NCI-H146 treated with DMSO at 0.1 percent for 48 hours (cell line): ENCODE measurements around the gene ZNF470.

ENCODE experiments used
- DNase-seq: peaks from one replicate; lab custom pipeline; 2025; ENCODE audit not compliant: unreplicated experiment; lab: John Stamatoyannopoulos, UW

Gene ZNF470

DNA sequence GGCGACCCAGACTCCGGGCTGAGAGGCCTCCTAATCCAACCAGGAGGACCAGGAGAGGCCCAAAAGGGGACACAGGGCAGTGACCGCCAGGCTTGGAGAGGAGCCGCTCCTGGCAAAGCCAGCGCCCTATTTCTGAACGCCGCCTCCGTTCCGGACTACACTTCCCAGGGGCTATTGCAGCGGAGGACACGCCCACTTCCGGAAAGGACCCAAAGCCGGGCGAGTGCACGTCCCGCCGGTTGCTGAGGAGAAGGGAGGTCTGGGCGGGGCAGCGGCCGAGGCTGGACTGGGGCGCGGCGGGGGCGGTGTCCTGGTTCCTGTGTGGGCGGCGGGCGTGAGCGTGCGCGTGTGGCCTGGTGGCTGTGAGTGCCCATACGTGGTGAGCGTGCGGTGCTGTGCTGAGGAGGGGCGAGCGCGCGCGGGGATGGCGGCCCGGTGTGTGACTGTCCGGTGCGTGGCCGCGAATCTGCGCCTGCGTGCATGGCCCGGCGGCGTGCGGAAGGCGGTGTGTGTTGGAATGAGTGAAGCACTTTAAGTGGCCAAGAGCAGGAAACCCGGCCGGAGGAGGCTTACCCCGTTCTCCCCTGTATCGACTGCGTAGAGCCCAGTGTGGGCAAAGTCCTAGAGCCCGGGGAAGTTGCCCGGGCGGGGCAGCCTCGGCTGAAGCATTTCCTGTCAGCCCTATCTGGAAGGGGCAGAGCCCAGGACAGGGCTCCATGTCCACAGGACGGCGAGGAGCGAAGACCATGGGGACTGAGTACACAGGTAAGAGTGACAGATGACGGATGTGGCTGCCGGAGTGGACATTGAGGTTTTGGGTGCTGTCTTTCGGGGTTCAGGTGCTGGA lies at the start of gene ZNF470:
TSS of gene ZNF470 (plus strand) at position 195 of the 847 bp plus-strand sequence. CDS start 2,844 bp downstream, outside the sequence.
- DNase-seq, result peak; percentile 92

DNA sequence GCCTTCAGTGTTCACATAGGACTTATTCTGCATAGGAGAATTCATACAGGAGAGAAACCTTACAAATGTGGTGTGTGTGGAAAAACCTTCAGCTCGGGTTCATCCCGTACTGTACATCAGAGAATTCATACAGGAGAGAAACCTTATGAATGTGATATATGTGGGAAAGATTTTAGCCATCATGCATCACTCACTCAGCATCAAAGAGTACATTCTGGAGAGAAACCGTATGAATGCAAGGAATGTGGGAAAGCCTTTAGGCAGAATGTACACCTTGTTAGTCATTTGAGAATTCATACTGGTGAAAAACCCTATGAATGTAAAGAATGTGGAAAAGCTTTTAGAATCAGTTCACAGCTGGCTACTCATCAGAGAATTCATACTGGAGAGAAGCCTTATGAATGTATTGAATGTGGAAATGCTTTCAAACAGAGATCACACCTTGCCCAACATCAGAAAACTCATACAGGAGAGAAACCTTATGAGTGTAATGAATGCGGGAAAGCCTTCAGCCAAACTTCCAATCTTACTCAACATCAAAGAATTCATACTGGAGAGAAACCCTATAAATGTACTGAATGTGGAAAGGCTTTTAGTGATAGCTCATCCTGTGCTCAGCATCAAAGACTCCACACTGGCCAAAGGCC lies 41.9 kb upstream of the ZNF470 start:
- no peak for DNase-seq

DNA sequence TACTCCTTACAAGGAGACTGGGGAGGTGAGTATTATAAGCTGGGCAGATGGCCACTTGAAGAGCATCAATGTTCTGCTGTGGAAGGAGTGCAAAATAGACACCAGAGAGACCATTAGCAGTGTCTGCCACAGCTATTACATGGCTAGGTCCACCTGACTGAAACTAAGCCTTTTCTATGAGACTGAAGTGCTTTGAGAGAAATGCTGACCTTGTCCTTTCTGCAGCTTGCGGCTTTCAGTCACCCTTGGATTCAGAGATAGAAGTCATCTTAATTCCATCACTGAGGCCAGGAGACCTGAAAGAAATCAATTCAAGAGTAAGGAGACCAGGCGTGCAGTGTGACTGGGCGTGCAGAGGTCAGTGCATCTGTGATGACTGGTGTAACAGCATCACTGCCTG lies 29.8 kb upstream of the ZNF470 start:
- no peak for DNase-seq

DNA sequence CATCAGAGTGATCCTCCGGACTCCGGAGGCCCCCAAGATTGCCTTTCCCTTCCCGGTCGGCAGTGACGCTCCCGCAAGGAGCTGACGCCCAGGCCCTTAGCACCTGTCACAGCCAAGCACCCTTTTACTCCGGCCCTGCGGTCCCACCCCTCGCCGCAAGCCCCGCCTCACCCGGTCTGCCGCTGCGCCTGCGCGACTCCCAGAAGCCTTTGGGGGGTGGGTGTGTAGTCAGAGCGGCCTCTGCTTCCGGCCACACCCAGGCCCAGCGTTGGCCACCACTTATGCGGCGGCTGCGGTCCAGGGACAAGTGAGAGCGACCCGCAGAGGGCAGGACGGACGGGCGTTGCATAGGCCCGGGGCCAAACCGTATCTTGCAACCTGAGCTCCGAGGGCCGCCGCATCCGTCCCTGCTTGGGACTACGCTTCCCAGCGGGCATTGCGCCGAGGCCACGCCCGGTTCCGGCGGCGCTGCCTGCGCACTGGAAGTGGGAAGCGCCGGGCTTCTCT lies 29.0 kb upstream of the ZNF470 start:
- peak; percentile 88 for DNase-seq

DNA sequence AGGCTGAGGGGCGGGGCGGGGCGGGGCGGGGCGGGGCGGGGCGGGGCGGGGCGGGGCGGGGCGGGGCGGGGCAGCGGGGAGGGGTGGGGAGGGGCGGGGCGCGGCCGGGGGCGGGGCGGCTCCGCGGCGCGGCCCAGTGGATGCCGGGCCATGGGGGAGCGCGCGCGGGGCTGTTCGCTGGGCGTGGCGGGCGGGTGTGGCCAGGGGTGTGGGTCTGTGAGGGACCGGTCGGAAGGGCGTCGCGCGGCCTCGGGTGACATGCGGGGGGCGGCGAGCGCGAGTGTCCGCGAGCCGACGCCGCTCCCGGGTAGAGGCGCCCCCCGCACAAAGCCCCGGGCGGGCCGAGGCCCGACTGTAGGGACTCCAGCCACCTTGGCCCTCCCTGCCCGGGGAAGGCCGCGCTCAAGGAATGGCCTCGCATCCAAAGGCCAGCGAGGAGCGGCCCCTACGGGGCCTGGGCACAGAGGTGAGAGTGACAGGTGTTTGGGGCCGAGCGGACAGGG lies 28.5 kb upstream of the ZNF470 start, which contains the start of gene ZFP28:
TSS of gene ZFP28 (plus strand) at position 188 of the 503 bp plus-strand sequence. CDS start at position 259, 71 bp downstream.
- DNase-seq, result peak; percentile 69

DNA sequence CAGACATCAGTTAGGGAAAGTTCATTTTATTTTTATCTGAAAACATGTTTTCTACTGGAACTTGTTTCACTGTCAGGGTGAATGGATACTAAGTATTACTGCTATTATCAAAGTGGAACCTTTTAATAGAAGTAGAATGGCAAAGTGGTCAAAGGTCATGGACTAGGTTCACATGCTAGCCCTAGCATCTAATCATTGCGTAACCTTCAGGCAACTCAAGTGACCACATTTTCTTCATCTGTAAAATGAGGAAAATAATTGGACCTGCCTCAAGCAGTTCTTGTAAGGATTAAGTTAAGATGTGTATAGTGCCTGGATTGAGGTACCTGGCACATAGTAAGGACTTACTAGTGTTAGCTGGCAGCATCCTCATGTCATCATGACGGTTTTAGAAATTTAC lies 23.5 kb upstream of the ZNF470 start:
- DNase-seq, result no peak

DNA sequence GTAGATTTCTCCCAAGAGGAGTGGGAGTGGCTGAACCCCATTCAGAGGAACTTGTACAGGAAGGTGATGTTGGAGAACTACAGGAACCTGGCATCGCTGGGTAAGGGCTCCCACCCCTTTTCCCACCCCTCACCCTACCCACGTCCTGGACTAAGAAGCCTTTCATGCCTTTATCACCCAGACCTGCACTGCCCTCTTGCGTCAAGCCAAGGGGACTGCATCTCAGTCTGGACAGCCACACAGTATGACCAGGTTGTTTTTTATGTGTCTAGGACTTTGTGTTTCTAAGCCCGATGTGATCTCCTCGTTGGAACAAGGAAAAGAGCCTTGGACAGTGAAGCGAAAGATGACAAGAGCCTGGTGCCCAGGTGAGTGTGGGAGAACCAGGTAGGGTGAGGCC lies 19.7 kb upstream of the ZNF470 start:
- DNase-seq, result no peak

DNA sequence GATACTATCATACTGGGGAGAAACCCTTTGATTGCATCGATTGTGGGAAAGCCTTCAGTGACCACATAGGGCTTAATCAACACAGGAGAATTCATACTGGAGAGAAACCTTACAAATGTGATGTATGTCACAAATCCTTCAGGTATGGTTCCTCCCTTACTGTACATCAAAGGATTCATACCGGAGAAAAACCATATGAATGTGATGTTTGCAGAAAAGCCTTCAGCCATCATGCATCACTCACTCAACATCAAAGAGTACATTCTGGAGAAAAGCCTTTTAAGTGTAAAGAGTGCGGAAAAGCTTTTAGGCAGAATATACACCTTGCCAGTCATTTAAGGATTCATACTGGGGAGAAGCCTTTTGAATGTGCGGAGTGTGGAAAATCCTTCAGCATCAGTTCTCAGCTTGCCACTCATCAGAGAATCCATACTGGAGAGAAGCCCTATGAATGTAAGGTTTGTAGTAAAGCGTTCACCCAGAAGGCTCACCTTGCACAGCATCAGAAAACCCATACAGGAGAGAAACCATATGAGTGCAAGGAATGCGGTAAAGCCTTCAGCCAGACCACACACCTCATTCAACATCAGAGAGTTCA lies 12.9 kb upstream of the ZNF470 start:
- no peak for DNase-seq

DNA sequence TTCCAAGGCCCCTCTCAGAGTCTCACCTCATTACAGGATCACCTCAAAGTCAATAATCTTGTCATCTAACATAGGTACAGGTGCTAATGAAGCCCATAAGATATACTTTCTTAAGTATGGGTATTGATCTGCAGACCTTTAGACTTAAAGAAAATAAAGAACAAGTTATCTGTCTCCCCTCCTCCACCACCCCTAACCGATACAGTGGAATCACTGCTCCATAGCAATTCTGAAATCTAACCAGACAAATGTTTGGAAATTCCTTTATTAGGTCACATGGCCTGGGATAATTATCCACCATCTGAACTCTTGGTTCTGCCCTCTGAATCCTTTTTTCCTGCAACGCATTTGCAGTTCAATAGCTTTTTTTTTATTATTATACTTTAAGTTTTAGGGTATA lies 4.5 kb upstream of the ZNF470 start:
- no peak for DNase-seq

DNA sequence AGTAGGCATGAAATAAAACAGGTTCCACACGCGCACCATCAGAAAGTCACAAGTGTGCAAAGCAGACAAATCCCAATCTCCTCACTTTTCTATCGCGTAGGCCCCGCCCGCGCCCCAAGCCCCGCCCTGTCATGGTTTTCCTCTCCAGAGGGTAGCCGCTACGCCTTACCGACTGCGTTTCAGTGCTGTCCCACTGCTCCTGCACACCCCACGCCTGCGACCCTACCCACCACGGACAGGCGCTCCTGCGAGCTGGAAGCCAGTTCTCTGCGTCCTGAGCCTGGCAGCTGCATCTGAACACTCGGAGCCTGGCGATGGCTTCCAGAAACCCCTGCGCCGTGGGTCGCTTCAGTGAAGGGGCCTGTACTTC lies 379 bp upstream of the ZNF470 start:
- peak; percentile 44 for DNase-seq

DNA sequence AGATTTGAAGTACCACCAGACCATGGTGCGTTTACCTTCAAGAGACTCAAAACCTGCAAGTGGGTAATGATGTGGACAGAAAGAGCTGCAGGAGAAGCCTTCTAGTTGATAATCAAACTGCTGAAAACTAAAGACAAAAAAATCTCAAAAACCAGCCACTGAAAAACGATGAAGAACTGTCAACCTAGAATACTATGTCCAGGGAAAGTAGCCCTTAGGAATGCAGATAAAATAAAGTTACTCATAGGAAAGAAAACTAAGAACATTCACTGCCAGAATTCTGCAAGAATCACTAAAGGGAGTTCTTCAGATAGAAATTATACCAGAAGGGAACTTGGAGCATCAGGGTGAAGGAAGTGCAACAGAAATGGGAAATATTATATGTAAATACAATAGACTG lies 5.3 kb downstream of the ZNF470 start:
- no peak for DNase-seq

DNA sequence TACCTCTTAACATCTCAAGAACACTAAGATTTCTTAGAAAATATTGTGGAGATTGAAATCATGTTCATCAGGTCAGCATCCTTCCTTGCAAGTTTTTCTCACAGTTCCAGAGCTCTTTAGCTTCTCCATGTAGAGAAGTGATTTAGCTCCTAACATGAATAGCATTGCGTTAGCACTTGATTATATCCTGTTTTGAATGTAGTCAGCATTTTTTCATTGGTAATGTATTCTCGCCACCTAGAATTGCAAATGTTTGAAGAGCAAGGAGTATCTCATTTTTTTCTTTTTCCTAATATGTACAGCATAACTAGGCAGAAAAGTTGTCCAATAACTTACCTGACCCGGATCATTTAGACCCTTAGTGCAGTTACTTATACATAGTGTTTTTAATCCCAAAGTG lies 6.6 kb downstream of the ZNF470 start:
- DNase-seq, result no peak

DNA sequence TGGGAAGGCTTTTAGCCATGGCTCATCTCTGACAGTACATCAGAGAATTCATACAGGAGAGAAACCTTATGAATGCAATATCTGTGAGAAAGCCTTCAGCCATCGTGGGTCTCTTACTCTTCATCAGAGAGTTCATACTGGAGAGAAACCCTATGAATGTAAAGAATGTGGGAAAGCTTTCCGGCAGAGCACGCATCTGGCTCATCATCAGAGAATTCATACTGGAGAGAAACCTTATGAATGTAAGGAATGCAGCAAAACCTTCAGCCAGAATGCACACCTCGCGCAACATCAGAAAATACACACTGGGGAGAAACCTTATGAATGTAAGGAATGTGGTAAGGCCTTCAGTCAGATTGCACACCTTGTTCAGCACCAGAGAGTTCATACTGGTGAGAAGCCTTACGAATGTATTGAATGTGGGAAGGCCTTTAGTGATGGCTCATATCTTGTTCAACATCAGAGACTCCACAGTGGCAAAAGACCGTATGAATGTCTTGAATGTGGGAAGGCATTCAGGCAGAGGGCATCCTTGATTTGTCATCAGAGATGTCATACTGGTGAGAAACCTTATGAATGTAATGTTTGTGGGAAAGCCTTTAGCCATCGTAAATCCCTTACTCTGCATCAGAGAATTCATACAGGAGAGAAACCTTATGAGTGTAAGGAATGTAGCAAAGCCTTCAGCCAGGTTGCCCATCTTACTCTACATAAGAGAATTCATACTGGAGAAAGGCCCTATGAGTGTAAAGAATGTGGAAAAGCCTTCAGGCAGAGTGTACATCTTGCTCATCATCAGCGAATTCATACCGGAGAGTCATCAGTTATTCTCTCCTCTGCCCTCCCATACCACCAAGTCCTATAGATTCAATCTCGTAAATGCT lies 10.7 kb downstream of the ZNF470 start:
- DNase-seq, result no peak

DNA sequence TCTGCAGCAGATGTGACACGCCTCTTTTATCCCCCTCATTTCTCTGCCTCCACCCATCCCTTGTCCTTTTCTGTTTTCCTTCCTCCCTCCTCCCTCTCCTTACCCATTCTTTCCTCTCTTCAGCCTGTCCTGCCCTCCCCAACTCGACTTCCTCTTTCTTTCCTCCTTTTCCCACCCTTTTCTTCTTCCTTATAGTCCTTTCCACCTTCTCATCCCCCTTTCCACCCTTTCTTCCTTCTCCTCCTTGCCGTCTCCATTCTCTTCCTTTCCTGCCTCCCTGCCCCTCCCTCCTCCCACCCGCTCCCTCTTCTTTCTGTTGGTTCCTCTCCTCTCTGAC lies 27.1 kb downstream of the ZNF470 start:
- no peak for DNase-seq

DNA sequence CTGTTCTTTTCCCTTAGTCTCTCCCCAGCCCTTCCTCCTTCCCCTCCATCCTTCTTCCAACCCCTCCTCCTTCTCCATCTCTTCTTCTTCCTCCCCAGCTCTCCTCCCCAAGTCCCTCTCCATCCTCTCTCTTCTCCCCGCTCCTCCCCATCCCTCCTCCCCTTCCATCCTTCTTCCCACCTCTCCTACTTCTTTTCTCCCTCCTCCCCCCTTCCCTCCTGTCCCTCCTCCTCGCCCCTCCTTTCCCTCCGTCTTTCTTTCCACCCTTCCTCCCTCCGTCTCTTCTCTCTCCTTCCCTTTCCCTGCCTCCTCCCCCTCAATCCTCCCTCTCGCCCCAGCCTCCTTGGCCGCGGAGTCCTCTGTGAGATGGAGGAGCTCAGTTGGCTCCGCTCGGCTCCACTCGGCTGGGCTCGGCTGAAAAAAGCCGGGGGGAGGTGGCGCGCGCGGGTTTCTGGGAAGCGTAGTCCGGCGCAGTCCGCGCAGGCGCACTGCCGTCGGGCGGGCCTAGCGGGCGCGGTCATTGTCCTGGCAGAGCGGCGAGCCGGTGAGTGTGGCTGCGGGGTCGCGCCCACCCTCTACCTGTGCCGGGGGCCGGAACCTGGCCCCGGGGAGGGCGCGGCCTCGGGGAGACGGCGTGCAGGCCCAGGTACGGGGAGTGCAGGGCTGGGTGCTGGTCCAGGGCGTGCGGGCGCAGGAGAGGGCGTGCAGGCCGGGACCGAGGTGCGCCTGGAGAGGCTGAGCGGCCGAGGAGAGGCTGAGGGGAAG lies 27.7 kb downstream of the ZNF470 start, which contains the start of gene ZNF71:
TSS of gene ZNF71 (plus strand) at position 520 of the 765 bp plus-strand sequence. CDS start 6,257 bp downstream, outside the sequence.
- peak; percentile 83 for DNase-seq

DNA sequence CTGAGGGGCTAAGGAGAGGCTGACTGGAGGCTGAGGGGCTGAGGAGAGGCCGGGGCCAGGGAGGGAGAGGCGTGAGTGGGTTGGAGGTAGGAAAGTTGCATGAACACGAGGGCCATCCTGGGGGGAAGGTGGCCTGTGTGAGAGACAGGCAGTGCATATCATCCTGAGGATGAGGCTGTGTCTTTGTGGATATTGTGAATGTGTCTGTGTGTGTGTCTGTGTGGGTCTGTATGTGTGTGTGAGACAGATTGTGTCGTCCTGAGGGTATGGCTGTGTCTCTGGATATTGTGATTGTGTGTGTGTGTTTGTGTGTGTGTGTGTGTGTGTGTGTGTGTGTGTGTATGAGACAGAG lies 28.3 kb downstream of the ZNF470 start:
- DNase-seq, result no peak

DNA sequence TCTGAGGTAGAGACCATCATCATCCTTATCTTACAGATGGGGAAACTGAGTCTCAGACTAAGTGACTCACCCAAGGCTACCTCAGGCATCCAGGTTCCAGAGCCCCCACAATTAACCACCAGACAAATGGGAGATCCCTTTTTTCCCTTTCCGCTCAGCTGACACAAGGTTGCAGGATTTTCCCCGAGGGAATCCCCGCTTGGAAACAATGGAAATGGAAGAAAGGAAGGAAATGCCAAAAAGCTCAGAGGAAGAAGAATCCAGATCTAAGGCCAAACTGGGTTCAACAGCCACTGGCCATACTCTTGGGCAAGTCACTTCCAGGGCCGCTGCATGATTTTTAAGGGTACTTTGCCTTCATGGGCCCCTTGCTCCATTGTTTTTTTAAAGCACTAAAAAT lies 29.4 kb downstream of the ZNF470 start:
- no peak for DNase-seq

DNA sequence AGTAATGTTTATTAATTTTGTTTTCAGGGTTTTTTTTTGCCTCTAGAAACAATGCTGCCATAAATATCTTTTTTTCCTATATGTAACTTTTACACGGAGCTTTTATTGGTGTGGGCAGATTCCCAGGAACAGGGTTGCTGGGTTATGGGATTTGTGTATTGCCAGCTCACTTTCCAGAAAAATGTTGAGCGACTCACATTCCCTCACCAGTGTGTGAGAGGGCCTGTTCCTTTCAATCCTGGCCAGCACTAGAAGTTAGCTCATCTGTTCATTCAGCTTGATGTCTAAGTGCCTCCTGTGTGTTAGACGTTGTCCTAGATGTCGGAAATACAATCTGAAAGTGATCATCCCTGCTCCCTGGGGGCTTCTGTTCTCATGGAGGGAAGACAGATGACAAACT lies 30.4 kb downstream of the ZNF470 start:
- no peak for DNase-seq

DNA sequence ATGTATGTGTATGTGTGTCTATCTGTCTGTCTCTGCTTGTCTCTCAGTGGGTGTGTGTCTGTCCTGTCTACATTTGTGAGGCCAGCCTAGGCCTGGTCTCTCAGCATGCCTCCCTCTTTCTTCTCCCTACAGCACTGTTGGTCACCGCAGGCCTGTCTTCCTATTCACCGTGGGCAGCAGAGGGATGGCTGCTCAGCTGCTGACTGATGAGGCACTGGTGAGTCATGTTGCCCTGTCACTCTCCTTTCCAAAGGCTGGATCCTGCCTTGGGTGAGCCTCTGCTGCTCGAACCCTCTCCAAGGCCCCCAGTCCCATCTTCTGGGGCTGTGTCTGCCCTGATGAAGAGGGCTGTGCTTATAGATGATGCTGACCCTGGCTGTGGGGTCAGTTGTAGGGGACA lies 34.1 kb downstream of the ZNF470 start:
- DNase-seq, result no peak

DNA sequence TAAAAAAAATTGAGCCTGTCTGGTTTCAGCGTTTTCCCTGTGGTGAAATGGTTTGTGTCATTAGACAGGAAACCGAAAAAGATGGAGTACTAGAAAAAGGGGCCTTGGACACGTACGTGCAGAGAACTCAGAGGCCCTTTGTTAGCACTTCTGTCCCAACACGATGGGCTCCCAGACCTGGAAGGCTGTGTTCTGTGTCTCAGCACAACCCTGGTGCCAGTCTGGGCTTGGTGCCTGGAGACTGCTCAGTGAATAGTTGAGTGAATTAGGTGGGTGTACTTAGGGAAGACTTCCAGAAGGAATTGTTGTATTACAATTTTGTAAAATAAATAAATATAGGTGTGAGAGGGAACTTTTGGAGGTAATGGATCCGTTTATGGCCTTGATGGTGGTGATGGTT lies 36.6 kb downstream of the ZNF470 start:
- DNase-seq, result no peak
